NCI-H510A treated with DMSO at 0.1 percent for 48 hours (cell line): ENCODE measurements around the gene VASN.
A peak's percentile ranks its signal among the peaks of the same experiment; 100 is the strongest.
"Not testable (repeated sequence)": the region's sequence is repeated elsewhere in the genome, so short reads cannot be mapped to it uniquely, and the experiment has no call there.

Source experiments
- DNase-seq: peaks from one replicate; lab custom pipeline; 2025; lab: John Stamatoyannopoulos, UW

The VASN gene

DNA sequence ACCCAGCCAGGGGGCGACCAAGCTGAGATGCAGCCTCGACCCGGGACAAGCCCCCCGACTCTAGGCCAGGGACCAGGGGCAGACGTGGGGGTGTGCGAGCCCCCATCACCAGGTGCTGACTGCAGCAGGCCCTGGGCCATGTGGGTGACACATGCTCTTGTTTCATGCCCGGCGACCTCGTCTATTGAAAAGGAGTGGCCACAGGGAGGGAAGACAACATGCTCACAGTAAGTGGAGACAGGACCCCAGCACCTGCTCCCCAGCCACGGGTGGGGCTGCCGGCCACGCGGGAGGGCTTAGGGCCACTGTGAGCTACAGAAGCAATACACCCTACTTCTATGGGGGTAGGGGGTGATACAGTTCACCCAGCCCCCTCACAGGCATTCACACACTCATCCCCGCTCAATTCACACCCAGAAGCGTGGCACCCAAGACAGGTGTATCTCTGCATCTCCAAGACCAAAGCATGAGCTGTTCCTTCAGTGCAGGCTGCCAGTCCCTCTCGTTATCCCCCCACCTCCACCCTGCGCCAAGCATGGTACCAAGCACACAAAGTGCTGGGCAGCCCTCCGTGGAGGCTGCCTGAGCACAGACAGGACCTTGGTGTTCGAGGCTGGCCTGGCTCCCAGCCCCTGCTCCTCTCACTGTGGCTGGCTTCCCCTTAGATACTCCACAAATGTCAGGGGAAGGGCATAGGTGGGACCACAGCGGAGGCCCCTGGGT is 13.6 kb downstream of the VASN start:
- no peak for DNase-seq

GRCh38 chr16:4385789-4386450 is 14.3 kb downstream of the VASN start:
- no peak for DNase-seq

- no peak for DNase-seq
Observed at GRCh38 chr16:4386451-4386805, 14.8 kb downstream of the VASN start.

DNA sequence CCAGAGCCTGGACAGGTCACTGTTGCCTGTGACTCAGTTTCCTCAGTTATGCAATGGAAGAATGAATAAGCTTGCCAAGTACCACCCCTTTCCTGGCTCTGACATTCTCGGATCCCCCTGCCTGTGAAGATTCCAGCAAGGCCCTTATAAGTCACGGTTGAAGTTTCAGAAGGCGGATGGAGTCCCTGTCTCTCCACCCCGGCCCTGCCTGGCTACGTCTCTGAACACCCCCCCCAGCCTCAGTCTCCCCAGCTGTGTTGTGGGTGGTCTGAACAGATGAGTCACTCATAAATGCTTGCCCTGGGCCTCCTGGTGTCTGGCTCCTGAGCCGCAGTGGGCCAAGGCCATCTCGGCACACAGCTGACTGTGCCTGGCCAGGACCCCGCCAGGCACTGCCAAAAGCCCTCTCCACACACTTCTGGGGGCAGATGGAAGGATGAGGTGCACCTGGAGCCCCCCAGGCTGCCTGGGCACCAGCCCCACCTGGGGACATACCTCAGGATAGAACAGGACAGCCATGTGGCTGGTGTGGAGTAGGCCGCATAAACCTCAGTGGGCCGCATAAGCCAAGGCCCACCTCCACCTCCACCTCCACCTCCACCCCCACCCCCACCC is 15.4 kb downstream of the VASN start:
- DNase-seq: no peak

DNA sequence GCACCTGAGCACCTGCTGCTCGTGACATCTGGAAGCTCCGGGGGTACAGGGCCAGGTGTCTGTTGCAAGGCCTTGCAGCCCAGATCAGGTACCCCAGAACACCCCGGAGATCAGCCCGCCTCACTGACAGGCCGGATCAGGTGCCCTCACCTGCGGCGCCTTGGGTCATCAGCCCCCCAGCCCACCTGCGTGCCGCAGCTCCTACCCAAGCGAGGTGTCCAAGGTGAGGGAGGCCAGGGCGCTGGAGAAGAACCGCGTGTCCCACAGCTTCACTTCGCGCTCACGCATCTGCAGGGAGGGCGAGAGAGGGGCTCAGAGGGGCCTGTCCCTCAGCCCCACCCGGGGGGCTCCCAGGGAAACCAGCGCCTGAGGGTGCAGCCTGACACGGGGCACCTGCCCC is 16.1 kb downstream of the VASN start:
- no peak for DNase-seq

DNA sequence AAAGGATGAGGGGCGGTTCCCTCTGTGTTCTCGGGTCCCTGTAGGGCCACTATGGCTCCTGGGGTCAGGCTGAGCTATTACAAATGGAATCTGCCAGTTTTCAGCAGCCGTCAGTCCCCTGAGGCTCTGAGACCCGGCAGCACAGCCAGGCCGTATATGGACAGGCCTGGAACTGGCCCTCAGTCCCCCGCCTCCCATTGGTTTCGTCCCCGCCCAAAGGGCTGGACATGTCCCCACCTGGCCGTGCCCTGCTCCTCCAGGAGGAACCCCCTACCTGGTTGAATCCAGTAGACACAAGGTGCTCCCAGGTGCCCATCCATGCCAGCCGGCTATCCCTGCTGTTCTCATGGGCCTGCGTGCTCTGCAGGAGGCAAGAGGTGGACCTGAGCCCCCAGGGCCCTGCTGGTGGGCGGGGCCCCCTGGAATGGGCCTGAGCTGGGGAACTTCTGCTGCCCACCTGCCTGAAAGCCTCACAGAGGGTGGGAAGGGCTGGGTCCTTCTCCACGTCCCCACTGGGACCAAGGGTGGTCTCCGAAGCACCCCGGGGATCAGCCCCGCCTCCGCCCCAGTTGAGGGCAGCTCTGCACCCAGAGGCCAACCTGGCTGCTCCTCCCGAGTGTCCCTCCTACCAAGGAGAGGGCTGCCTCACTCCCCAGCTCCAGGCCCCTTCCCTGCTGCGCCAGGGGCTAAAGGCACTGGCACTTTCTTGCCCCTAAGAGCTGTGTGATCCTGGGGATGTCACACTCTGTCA is 16.8 kb downstream of the VASN start:
- no peak for DNase-seq

DNA sequence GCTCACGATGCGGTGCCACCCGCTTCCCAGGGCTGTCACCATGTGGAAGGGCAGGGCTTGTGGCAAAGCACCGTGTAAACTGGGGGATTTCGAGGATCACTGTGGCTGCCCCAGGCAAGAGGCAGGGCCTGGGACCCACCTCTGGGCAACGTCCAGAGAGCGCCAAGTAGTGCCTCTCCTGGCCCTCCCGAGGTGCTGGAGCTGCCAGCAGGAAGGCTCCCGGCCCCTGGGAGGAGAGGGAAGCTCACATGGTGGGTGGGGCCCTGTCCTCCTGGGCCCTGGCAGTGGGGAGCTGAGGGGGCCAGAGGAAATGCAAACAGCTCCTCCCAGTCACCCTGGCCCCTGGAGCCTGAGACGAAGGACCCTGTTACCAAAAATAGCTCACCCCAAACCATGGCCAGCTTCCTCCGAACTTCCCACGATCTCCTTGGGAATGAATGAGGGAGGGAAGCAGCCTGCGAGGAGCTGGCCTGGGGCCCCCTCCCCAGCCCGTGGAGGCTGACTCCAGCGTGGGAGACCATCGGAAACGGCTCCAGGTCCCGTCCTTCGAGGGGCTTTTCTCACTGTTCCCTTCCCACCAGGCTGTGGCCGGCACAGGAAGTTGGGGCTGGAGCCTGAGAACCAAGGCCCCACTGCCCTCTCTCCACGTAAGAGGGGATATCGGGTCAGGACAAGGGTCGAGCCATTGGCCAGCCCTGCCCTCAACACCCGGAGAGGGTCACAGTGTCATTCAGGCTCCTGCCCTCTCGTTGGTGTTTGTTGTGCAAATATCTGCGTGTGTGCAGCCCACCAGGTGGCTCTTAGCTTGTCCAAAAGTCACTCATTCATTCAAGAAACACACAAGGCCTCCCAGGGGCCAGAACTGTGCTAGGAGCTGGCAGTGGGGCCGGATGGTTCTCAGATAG is 17.7 kb downstream of the VASN start:
- DNase-seq: no peak

DNA sequence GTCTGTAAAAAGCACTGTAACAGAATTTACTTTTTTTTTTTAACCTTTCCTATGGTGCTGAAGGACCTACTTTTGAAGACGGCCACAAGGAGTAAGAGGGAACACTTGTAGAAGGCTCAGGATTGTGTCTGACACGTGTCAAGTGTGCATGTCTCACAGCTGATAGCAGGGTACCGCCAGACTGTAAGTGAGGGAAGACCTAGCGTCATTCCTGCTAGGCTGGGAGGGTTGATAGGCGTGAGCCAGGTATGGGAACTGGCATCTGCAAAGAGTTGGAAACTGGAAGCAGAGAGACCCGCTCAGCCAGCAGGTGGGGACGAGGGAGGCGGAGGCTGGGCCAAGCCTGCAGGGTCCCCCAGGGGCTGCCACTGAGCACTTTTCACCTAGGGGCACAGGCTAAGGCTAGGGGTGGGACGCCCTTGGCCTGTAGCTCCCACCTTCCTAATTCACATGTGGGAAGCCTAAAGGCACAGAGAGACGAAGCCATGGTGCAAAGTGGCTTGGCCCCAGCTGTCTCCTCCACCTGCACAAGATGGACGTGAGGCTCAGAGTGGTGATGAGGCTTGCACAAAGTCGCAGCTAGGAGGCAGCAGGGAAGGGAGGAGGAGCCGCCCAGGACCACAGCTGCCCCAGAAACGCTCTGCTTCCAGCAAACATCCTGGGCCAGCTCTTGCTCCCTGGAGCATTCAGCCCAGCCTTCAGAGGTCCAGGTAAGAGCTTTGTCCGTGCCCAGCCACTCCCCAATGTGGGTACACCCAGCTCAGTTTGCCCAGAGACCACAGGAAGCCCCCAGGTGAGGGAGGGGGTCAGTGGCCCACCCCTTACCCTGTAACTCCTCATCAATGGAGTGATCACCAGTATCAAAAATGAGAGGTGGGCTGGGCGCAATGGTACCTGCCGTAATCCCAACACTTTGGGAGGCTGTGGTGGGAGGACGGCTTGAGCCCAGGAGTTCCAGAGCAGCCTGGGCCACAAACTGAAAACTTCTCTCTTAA is 18.9 kb downstream of the VASN start:
- DNase-seq: no peak

GRCh38 chr16:4391631-4392381 is 20.2 kb downstream of the VASN start:
- DNase-seq: no peak

DNA sequence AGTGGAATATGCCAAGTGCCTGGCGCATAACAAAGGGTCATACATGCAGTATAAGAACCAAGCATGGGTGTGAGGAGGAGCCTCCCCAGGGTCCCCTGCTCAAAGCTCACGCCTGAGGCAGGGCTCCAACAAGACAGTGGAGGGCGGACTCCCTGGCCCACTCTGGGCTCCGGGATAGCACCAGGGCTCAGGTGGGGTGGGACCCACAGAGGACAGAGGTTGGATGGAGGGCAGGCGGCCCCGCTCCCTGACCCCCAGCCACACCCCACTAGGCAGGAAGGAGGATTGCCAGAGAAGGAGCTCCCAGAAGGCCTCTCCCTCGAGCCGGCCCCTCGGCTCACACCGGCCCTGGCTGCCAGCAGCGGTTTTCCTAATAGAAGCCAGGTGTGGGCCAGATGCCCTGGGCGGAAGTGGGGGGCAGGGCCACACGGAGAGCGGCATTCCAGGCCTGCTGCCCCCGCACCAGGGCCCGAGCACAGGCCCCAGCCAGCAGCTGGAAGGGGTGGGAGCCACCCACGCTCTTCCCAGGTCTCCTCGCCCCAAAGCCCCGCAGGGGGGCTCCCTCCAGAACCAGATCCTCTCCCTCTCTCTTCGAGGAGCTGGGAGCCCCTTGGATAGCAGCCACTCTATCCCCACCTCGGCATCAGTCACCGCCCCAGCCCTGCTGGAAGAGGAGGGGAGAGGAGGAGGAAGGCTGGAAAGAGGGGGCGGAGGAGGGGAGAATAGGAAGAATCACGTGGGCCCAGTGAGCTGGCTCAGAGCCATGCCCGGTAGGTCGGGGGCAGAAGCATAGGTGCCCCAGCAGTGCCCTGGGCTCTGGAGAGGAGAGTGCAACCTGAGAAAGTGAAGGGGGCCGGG is 21.0 kb downstream of the VASN start:
- peak; percentile 68 for DNase-seq

DNA sequence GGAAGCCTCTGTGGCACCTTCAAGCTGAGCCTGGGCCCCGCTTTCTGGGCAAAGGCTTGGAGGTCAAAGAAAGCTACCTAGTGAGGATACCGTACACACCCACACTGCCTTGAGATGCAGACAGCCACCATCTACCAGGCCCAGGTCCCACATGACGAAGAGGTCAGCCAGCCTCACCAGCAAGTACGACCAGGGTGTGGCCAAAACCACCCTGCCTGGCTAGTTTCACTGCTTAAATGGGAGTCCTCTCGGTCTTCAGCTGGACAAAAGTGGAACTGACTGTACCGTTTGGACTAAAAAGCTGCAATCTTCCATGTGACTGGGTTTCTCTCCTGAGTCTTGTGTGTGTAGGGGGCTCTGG is 21.6 kb downstream of the VASN start:
- DNase-seq: no peak

DNA sequence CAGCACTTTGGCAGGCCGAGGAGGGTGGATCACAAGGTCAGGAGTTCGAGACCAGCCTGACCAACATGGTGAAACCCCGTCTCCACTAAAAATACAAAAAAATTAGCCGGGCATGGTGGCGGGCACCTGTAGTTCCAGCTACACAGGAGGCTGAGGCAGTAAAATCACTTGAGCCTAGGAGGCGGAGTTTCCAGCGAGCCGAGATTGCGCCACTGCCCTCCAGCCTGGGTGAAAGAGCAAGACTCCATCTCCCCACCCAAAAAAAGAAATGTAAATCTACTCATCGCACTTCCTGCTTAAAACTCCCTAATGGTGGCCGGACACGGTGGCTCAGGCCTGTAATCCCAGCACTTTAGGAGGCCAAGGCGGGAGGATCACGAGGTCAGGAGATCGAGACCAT is 22.2 kb downstream of the VASN start:
- DNase-seq: not testable (repeated sequence)

DNA sequence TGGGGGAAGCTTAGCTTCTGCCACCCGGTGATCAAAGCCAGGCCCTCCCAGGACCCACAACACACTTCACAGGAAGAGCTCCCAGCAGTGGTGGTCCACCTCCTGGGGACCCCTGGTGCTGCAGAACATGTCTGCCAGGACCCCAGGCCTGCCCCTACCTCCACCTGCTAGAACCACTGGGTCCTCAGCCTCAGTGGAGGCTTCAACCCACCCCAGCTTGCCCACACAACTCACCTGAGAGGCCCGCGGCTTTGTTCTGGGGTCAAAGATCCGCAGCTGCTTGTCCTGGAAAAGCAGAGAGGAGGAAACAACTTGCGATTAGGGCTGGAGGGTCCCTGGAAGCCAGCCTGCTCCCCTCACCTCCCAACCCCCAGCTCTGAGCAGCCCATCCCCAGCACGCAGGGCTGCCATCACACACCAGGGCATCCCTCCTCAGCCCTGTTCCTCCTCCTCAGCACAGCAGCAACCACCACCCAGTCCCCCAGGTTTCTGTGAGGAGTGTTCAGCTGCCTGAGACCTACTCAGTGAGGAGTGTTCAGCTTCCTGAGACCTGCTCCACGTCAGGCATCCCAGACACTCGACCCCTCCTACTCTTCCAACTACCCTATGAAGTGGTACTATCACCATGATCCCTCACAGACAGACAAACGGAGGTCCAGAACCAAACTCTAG is 23.5 kb downstream of the VASN start:
- DNase-seq: no peak

DNA sequence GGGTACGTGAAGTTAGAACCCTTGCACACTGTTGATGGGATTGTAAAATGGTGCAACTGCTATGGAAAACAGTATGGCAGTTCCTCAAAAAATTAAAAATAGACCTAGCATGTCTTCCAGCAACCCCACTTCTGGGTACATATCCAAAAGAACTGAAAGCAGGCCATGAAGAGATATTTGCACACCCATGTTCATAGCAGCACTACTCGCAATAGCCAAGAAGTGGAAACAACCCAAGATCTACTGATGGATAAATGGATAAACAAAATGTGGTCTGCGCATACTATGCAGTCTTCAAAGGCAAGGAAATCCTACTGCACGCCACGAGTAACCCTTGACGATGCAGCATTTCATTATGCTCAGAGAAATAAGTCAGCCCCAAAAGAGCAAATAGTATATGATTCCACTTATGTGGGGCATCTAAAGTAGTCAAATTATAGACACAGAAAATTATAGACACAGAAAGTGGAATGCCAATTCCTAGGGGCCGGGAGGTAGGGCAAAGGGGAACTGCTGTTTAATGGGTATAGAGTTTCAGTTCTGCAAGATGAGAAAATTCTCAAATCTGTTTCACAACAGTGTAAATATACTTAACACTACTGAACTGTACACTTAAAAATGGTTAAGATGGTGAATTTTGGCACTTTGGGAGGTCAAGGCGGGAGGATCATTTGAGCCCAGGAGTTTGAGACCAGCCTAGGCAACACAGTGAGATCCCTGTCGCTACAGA is 27.5 kb downstream of the VASN start:
- DNase-seq: no peak

DNA sequence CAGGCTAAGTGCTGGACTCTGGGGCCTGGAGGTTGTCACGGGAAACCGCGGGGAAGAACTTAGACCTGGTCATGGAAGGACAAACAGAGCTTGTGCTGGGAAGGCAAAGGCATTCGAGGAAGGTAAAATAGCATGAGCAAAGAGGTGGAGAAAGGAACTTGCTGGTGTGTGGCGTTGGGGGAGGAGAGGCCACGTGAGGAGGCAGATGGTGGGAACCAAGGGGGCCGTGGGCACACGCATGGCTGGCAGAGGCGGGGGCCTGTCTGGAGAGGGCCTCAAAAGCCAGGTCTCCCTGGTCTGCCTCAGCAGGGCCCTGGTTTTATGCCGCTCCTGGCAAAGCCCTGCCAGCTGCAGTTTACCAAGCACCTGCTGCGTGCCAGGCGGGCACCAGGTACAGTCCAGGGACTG is 29.4 kb downstream of the VASN start:
- no peak for DNase-seq

- no peak for DNase-seq
Observed at GRCh38 chr16:4401510-4401909, 29.9 kb downstream of the VASN start.

GRCh38 chr16:4402439-4403132 is 30.9 kb downstream of the VASN start:
- DNase-seq: peak; percentile 52
